ENCODE results near the gene SDCBP2. TPM values are rescaled to one million over a fixed set of nuclear protein-coding genes. Genes with fewer than 3 reads are reported as not detected.
A peak's percentile ranks its signal among the peaks of the same experiment; 100 is the strongest.
"Not testable (repeated sequence)": the region's sequence is repeated elsewhere in the genome, so short reads cannot be mapped to it uniquely, and the experiment has no call there.

Gene SDCBP2
- total RNA-seq, 1 donor from 2014 or later: 2.4 TPM

GRCh38 chr20:1343446-1344124, 14.6 kb upstream of the SDCBP2 start:
- H3K27ac Mint-ChIP-seq (ENCODE audit: unreplicated experiment): not testable (repeated sequence)

GRCh38 chr20:1341561-1342265, 12.8 kb upstream of the SDCBP2 start:
- Mint-ChIP-seq H3K27ac (ENCODE audit: unreplicated experiment) (peak overlapping the region; percentile 43), H3K9me3 (no peaks in the 10 kb centered on the region), H3K36me3 (ENCODE audit: low read depth) (peaks cover 5% of the 10 kb centered on the region), H3K4me1 (no peaks in the 10 kb centered on the region), H3K27me3 (ENCODE audit: low read depth) (no peaks in the 10 kb centered on the region), H3K4me3 (no peak overlapping the region)
- TF ChIP-seq, protein P1, sequence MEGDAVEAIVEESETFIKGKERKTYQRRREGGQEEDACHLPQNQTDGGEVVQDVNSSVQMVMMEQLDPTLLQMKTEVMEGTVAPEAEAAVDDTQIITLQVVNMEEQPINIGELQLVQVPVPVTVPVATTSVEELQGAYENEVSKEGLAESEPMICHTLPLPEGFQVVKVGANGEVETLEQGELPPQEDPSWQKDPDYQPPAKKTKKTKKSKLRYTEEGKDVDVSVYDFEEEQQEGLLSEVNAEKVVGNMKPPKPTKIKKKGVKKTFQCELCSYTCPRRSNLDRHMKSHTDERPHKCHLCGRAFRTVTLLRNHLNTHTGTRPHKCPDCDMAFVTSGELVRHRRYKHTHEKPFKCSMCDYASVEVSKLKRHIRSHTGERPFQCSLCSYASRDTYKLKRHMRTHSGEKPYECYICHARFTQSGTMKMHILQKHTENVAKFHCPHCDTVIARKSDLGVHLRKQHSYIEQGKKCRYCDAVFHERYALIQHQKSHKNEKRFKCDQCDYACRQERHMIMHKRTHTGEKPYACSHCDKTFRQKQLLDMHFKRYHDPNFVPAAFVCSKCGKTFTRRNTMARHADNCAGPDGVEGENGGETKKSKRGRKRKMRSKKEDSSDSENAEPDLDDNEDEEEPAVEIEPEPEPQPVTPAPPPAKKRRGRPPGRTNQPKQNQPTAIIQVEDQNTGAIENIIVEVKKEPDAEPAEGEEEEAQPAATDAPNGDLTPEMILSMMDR (conservative IDR thresholded peaks at IDR 0.05): no peak
- no peak for DNase-seq (ENCODE audit: low read depth, low spot score)

More at GRCh38 chr20:1343446-1344124, 14.6 kb upstream of the SDCBP2 start:
- H3K4me3 Mint-ChIP-seq; DNase-seq (ENCODE audit: low read depth, low spot score); H3K27me3 Mint-ChIP-seq (ENCODE audit: low read depth); H3K4me1 Mint-ChIP-seq: not testable (repeated sequence)
- peaks cover 16% of the 10 kb centered on the region for H3K36me3 Mint-ChIP-seq (ENCODE audit: low read depth)
- H3K9me3 Mint-ChIP-seq: peaks cover 11% of the 10 kb centered on the region
- TF ChIP-seq, protein P1 (conservative IDR thresholded peaks at IDR 0.05): peak; percentile 29

- Mint-ChIP-seq H3K4me1 (no peaks in the 10 kb centered on the region), H3K27me3 (ENCODE audit: low read depth) (no peaks in the 10 kb centered on the region), H3K27ac (ENCODE audit: unreplicated experiment) (no peak overlapping the region), H3K9me3 (no peaks in the 10 kb centered on the region), H3K4me3 (no peak overlapping the region), H3K36me3 (ENCODE audit: low read depth) (no peaks in the 10 kb centered on the region)
- no peak for DNase-seq (ENCODE audit: low read depth, low spot score)
- TF ChIP-seq, protein P1 (conservative IDR thresholded peaks at IDR 0.05): no peak
Observed at GRCh38 chr20:1338801-1339200, 9.9 kb upstream of the SDCBP2 start.

DNA sequence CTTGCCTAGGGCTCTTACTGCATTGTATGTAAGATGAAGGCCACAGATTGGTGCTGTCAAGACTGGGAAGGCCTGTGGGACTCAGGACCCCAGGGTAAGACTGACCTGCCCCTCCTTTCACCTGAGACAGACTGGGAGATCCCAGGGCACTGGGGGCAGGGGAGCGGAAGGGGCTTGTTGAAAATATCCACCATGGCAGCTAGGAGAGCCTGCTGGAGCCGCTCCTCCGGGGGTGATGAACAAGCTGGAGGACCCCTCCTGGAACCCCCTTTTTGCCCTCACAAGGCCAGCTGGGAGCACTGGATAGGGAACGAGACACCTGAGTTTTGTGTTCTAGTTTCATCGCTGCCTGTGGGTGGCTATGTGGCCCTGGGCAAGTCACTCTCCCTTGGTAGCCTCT, 9.2 kb upstream of the SDCBP2 start:
- no peaks in the 10 kb centered on the region for H3K36me3 Mint-ChIP-seq (ENCODE audit: low read depth)
- no peak for DNase-seq (ENCODE audit: low read depth, low spot score)
- TF ChIP-seq, protein P1 (conservative IDR thresholded peaks at IDR 0.05): no peak
- H3K27me3 Mint-ChIP-seq (ENCODE audit: low read depth): no peaks in the 10 kb centered on the region
- no peak overlapping the region for H3K4me3 Mint-ChIP-seq
- H3K9me3 Mint-ChIP-seq: no peaks in the 10 kb centered on the region
- H3K4me1 Mint-ChIP-seq: no peaks in the 10 kb centered on the region
- no peak overlapping the region for H3K27ac Mint-ChIP-seq (ENCODE audit: unreplicated experiment)

- H3K4me1 Mint-ChIP-seq: no peaks in the 10 kb centered on the region
- H3K36me3 Mint-ChIP-seq (ENCODE audit: low read depth): no peaks in the 10 kb centered on the region
- TF ChIP-seq, protein P1 (conservative IDR thresholded peaks at IDR 0.05): no peak
- no peaks in the 10 kb centered on the region for H3K9me3 Mint-ChIP-seq
- no peak overlapping the region for H3K27ac Mint-ChIP-seq (ENCODE audit: unreplicated experiment)
- no peak for DNase-seq (ENCODE audit: low read depth, low spot score)
- H3K4me3 Mint-ChIP-seq: no peak overlapping the region
- no peaks in the 10 kb centered on the region for H3K27me3 Mint-ChIP-seq (ENCODE audit: low read depth)
Observed at GRCh38 chr20:1337441-1337840, 8.5 kb upstream of the SDCBP2 start.
